NCI-H510A (cell line): Measurements from ENCODE around the gene DPYD.

Experiments used
- DNase-seq: peaks from one replicate; lab custom pipeline; 2025; lab: John Stamatoyannopoulos, UW

DPYD gene

DNA sequence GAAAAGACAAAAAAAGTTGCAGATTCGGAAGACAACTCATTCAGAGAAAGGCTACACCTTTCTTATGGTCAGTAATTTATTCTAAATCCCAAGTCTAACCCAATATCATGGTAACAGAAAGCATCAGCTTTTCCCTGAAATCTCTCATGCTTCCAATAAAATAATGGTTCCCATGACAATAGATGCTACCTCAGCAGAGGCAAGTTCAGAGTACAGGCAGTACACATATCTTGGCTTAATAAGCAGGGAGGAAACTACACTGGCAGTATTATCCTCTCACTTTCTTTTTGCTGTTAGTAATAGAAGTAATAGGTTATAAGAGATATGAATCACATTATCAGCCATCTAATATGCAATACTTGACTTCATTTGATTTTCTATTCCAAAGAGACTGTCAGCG lies 137.1 kb downstream of the DPYD start:
- DNase-seq = no peak

DNA sequence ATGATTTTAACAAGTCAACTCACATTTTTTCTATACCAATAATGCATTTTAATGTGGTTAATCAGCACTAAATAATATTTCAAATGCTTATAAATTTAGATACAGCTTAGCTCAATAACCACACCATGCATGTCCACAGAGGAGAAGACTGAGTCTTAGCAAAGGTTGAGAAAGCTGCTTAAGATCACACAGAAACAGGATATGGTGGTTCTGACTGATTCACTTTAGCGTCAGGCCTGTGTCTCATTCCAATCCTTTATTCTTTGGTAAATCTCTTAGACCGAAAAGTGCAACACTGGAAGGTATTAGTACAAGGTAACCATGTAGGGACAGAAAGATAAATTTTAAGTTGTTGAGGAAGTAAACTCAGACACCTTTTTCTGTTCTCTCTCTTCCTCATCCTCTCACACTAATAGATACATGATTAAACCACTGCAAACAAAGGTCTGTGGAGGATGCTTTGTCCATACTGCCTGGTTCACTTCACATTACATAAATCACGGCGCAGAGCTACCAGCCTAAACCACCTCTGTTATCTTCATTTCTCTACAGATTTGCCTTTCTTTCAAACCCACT lies 139.0 kb downstream of the DPYD start:
- DNase-seq = no peak

DNA sequence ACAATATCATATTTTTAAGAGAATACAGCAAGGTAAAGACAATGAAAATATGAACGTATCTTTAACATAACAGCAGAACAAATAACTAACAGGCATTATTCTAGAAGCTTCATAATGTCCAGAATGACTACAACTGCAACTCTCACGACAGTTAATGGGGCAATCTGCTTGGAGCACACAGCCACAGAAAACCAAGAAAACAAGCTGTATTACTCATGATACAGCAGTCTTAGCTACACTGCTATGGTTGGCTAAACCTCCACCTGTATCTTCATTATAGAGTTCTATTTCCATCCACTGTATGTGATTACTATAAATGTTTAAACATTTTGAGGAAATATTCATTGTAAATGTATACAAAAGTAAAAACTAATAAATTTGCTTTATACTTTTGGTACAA lies 139.9 kb downstream of the DPYD start:
- no peak for DNase-seq

DNA sequence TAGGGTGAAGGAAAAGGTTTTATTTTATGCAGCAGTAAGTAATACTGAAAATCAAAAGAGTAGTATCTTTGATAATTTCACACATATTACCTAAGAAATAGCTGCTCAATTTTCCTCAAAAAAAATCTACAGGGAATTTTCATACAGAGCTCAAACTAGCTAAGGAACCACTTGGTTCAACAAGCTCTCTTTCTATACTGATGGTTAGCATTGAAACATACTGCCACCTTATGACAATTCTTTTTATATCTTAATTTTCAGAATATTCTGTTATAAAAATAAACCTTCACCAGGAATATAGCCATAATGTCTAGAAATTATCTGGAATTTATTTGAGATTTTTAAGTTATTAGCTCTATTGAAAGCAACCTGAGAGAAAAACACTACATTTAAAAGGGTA lies 142.1 kb downstream of the DPYD start:
- no peak for DNase-seq

DNA sequence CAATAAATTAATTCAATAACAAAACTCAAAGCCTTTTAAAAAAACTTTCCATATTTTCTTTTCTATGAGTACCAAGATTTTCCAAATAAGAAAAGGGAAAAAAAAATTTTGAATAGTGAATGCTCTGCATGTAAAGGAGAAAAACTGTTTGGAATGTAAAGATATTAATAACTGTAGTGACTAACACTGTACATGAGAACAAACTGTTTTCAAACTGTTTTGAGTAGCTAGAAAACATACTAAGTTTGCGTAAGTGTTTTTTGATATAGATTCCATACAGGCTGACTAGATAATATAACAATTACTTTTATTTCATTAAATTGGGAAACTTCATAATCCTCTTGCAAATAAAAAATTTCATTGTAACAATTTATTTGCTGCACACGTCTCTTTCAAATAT lies 150.5 kb downstream of the DPYD start:
- DNase-seq = no peak

DNA sequence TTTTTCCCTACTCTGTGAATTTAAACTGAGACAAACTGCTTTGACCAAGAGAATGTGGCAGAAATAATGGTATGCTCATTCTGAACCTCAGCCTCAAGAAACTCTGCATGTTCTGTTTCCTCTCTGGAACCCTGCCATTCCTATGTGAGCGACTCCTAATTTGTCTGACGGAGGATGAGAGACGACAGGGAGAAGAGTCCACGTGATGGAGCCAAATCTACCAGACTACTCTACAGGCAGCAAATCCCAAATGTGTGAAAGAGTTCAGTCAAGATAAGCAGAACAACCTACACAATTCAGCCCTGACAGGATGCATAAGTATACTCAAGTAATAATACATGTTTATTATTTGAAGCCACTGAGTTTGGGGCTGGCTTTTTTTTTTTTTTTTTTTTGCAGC lies 153.5 kb downstream of the DPYD start:
- no peak for DNase-seq

DNA sequence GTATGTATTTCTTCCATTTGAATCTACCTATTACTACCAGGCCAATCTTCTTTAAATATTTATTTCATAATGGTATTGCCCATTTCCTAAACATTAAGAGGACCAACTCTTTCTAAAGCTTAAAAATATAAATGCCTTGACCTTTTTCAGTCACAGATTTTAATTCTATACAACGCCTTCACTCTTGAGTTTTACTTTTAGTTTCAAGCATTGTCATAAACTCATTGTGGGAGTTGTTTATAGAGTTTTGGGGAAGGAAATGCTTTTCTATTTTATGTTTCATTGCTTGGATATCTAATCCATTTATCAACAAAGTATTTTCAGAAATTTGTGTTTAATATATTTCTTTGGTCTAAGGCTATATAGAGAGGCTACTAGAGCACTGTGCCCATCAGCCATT lies 155.8 kb downstream of the DPYD start:
- no peak for DNase-seq

DNA sequence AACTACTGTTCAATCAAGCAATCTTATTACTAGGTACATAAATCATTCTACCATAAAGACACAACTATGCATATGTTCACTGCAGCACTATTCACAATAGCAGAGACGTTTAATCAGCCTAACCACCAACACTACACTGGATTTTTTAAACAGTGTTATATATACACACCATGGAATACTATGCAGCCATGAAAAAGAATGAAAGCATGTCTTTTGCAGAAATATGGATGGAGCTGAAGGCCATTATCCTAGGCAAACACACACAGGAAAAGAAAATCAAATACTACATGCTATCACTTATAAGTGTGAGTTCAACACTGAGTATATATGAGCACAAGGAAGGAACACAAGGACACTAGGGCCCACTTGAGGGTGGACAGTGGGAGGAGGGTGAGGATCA lies 159.2 kb downstream of the DPYD start:
- DNase-seq = no peak

DNA sequence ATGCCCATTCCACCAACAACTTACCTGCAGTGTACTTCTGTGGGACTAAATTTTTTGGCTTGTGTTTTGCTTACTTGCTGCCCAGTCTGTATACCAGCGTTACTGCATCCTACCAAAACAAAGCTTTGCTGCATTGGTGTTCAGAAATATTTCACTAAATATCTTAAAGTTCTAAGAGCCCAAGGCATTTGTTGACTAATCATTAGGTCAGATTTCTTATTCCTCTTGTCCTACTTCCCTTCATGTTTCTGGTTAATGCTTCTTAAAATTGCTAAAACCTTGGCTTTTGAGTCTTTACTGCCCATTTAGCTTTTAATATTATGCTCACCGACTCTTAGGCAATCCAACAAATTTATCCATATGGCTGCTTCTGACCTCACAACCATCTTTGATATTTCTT lies 161.8 kb downstream of the DPYD start:
- DNase-seq = no peak

DNA sequence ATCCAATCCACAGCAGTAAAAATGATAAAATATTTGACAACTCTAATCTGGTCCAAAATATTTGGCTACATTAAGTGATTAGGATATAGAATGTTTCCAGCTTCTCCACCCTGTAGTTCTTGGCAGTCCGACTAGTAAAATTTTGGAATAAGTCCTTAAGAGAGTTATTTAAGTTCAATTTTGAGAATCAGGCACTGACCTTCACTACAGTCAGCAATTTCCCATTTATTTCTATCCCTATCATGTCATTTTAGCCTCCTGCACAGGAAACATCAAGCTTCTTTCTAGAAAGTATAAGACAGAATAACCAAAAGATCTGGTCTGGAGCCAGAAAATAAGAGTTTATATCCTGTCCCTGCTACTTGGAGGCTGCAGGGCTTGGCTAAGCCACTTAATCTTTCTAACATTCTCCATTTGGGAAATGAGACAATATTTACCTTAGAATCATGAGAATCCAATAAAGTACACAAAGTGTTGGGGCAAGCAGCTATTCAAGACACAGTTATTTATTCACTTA lies 162.2 kb downstream of the DPYD start:
- no peak for DNase-seq

DNA sequence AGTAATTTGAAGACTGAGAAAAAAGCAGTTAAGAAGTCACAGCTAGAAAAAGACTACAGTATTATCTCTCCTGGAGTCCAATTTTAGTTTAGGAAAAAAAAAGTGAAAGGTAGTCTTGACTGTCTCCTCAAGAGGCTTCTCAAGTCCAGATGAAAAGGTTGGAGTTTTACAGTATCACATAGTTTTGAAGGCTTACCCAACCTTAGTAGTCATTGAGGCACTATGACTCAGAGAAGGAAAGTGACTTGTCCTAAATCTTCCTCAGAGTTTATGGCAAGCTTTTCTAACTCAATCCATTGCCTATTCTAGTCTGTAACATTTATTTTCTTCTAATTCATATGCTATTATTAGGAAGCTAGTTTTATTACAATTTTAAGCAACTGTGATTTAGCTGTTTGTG lies 174.9 kb downstream of the DPYD start:
- no peak for DNase-seq

DNA sequence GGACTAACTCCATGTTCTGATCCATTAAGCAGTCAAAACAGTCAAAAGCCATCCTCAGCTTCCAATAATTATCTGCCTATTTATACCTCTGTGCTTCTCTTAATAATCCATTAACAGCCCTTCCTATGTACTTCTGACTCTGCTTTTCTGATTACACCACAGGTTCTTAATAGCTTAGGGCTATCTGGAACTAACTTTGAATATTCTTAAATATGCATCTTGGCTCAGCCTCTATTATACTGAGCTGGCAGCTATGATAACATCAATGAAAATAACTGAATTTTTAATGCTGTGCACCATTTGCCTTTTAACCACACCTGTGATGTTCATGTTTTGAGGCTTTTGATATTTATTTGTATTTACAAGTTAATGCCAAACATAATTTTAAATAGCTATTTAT lies 175.9 kb downstream of the DPYD start:
- DNase-seq = no peak

DNA sequence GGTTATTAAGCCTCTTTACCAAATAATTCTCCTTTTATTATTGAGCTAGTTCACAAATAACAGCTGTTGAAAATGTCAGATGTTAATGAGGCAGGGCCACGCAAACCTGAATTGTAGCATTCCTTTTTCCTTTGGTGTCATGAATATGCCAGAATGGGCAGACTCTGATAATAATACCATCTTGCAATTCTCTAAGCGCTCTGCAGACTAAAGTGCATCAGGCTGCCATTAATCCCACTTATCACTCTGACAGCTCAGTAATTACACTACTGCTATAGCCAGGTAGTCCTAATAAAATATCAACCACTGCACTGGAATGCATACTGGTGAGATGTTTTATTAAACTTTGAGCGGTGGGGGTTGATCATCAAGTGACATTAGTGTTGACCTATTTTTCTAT lies 177.7 kb downstream of the DPYD start:
- no peak for DNase-seq

DNA sequence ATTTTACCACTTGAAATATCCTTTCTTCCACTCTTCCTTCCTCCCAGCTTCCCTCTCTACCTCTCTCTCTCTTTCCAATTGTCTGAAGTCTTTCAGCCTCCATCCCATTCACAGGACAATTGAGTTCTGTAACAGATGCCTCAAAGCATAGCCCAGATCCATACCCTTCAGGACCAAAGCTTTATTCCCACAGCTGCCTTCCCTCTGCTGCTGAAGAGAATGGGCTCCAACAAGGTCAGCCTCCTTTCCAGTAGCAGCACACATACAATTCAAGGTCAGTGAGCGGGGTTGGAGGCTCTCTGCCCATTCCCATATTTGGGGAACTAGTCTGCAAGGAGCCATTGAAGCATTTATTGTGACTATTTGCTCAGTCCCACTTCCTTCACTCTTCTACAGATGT lies 179.9 kb downstream of the DPYD start:
- DNase-seq = no peak

DNA sequence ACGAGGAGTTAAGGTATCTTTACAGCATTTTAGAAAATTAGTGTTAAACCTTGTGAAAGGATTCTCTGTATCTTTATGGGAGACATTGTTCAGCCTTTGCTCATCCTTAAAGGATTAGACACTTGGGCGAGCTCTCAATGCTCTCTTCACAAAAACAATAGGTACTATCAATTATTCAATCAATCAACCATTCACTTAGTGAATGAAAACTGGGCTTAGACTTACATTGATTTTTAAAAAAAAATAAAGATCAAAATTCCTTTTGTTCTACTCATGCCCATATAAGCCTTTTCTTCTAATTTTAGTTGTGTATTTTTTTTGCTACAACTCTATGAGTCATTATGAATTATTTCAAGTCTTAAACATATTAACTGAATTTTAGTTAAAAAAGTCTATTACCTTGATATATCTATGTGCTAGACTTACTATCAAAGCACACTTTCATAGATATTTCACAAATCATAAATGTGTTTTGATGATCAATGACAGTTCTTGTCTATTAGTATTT lies 181.2 kb downstream of the DPYD start:
- DNase-seq = no peak

DNA sequence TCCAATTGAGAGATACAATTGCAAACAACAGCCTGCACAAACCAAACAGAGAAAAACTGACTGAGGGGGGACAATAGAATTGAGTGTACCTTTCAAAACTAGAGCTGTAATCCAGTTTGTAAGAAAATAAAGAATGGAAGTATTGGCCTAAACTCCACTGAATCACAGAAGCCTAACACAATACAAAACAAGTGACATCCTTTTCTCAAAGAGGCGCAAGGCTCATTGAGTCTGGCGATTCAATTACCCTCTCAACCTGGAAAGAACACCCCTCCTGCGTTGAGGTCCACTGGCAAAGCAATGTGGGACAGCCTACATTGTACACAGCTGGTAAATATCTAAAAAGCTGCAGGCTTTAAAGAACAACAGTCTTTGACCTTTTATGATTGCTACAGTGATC lies 182.6 kb downstream of the DPYD start:
- DNase-seq = no peak

DNA sequence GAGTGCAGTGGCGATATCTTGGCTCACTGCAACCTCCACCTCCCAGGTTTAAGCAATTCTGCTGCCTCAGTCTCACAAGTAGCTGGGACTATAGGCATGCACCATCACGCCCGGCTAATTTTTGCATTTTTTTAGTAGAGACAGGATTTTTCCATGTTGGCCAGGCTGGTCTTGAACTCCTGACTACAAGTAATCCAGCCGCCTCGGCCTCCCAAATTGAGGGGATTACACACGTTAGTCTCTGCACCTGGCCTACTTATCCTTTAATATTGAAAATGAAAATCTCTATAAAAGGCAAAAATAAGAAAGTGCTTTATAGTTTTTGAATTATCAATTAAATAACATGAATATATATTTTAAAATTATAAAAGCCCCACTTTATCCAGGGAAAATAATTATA lies 190.6 kb downstream of the DPYD start:
- DNase-seq = no peak

DNA sequence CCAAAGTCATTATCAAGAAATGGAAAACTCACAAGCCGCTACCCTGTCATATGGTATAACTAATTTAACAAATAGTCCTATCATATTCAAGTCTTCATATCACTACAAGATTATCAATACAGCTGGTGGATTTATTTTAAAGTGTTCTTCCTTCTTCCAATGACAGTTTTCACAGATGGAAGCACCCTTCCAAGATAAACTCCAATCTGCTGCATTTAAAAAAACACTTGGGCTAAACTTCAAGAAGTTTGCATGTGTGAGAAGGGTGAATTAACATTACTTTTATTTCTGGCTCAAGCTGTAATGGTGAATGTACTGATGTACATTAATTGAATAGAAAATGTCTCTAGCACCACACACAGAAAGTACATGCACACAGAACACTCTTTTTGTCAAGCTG lies 192.4 kb downstream of the DPYD start:
- no peak for DNase-seq

DNA sequence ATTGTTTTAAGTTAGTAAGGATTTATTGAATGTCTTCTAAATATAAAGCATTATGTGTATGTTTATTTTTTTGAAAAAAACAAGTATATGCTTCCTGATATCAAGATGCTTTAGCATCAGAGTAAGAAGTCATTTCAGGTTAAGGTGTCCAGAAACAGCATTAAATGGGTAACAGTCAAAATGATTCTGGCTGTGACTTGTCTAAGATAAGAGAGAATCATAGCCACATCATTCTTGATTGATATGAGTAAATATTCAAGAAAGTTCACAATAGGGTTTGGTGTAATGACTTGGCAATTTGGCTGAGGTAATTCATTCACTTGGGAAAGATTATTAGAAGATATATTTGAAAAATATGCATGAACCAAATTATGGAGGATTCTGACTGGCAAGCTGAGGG lies 193.8 kb downstream of the DPYD start:
- no peak for DNase-seq

DNA sequence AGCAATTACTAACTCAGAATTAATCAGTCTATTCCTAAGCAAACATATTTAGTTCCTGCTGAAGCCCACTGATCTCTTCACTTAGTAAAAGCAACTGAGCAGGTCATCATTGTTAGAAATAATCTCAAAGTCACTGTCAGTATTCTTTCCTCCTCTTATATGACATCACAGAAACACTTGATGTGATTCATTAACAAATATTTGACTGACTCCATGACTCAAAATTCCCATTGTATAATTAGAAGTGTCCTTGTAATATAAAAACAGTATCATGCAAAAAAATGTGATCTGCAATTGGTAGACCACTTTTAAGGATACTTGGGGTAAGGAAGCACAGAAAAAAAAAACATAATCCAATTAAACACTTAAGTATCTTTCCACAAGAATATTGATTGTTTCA lies 194.4 kb downstream of the DPYD start:
- DNase-seq = no peak

DNA sequence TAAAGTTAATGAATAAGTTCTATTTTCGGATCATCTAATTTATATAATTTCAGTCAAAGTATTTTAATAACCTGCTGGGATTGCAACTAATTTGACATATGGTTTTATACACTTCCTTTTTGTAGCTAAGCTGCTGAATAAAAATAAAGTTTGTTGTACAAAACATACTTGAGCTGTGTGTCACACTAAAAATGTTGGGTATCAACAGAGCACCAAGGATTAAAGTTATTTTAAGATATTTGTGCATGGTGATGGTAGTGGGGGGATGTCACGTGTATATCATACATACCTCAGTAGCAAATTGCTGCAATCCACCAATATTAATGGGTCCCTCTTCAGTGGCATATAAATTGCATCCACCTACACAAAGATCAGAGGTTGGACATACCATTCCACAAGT lies 199.6 kb downstream of the DPYD start:
- no peak for DNase-seq

DNA sequence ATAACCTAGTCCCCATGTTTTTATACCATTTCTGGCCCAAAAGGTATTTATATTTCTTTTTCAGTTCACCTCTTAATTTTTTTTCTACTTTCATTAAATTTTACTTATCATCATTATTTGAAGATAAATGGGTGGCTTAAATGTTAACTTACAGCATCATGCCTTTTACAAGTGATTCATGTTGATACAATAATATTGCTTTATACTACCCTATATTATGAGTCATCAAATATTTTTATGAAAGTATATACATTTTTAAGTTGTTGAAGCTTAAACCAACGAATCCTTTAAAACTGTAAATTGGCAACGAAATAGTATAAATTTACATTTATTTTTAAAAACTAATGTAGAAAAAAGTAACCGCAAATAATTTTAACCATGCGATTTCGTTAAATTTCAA lies 207.9 kb downstream of the DPYD start:
- no peak for DNase-seq

DNA sequence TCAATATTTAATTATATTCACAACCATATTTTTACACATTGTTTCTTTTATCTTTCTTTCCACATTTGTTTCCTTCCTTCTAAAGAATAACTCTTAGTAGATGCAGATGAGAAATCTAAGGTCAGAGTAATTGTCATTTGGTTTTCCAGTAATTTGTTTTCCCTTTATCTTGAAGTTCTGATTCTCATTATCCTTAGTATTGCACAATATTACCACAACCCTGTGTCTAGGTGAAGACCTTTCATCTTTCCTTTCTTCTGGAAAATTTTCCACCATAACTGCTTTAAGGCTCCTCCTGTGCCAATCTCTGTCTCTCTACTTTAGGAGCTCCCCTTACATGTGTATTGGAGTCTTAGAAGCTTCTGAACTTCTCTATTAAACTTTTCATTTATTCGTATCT lies 209.0 kb downstream of the DPYD start:
- DNase-seq = no peak

DNA sequence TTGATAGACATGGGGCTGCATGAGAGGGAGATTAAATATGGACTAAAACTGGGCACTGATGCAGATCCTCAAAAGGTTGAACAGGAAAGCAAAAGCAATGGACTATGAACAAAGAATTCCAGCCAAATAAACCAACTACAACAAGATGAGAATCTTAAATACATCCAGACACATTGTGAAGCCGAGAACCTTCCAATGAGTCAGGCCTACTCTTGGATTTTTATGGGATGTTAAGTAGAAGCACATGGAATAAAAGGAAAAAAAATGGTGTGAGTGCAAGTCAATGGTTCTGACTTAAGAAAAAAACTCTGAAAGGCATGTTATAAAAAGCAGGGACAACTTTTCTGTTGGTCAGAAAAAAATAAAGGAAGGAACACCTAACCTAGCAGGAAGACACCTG lies 227.2 kb downstream of the DPYD start:
- DNase-seq = no peak

DNA sequence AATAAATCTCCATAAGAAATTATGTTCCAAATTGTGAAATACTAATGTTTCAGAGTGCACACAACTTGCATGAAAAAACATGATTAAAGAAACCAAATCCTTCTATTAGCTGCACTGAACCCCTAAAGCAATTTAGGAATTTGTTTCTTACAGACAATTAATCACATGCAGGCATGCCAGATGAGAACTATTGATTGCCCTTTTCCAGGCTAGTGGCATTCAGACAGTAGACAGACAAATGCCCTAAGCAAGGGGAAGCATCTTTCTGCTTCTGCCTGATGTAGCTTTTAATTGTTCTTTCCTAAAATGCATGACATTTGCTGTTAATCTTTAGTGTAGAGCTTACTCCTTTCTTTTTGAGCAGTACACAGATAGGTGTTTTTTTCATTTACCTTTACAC lies 229.5 kb downstream of the DPYD start:
- DNase-seq = no peak
